GM19193 (cell line): ENCODE measurements around the gene TEDDM1.

Source experiments
- POLR2A ChIP-seq: IDR thresholded peaks from 4 replicates; pipeline ENCODE4 v1.6.1; 2011; ENCODE audit not compliant: insufficient read depth, insufficient read length; ENCODE audit errors: extremely low read depth

The TEDDM1 gene

DNA sequence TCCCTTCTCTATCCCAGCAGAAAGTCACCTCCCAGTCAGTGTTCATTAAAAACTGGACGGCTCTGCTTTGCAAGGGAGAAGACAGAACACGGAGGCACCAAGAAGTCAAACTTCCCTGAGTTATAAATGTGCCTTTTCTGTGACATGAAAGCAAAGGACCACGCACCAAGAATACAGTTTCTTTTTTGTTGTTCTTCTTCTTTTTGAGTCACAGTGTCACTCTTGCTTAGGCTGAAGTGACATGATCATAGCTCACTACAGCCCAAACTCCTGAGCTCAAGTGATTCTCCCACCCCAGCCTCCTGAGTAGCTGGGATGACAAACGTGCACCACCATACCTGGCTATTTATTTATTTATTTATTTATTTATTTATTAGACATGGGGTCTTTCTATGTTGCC lies 31.6 kb downstream of the TEDDM1 start:
- no peak for TF ChIP-seq POLR2A

DNA sequence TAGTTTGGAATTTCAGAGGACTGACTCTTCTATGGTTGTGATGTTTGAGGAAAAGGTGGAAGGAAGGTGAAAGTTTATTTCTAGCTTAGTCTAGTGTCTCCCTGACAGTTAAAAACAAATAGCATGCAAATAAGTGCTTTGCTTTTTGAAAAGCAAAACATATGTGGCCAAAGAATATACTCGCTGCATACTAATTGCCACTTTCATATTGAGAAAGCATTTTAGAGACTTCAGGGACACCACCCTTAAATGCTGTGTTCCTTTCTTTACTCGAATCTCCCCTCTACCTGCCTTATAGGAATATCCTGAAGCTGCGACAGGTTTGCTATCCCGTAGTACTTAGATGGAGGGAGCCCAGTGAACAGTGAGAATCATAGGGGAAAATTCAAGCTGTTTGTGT lies 32.1 kb downstream of the TEDDM1 start:
- no peak for TF ChIP-seq POLR2A

DNA sequence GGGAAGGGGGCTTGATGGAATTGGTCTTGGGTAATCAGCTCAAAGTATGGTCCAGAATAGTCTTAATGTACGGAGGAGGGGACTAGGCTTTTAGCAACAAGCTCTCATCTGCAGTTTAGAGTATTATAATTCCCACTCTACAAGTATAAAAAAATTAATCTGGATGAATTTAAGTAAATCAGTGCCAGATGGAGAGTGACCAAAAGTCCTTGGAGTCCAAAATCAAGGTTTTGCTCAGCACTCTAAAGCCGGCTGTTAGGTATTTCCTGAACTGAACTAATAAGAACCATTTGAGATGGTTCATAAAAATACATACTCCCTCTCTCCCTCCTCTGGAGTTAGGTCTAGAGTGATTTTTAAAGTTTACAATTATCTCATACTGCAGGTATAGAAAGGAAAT lies 32.5 kb downstream of the TEDDM1 start:
- no peak for TF ChIP-seq POLR2A

DNA sequence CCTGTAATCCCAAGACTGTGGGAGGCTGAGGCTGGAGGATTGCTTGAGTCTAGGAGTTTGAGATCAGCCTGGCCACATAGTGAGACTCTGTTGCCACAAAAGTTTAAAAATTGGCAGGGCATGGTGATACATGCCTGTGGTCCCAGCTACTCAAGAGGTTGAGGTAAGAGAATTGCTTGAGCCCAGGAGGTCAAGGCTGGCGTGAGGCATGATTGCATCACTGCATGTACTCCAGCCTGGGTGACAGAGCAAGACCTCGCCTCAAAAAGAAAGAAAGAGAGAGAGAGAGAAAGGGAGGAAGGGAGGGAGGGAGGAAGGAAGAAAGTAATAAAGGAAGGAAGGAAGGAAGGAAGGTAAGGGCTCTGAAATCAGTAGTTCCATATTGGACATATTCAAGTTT lies 33.9 kb downstream of the TEDDM1 start:
- TF ChIP-seq POLR2A: no peak

DNA sequence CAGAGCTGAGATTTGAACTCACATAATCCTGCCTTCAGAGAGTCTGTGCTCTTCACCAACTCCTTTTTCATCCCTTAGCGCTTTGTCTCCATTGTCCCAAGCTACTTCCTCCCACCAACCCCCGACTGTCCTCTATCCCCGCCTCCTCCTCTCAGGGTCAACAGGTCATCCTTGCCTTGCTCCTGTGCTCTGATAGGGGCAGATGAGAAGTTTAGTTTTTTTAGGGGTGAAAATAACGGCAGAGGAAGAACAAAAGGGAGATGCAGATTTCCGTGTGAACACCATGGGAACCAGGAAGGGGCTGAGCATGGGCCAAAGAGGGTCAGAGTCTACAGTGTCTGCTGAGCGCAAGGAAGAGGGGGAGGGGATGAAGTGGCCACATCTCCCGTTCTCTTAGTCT lies 40.8 kb downstream of the TEDDM1 start:
- TF ChIP-seq POLR2A: no peak

DNA sequence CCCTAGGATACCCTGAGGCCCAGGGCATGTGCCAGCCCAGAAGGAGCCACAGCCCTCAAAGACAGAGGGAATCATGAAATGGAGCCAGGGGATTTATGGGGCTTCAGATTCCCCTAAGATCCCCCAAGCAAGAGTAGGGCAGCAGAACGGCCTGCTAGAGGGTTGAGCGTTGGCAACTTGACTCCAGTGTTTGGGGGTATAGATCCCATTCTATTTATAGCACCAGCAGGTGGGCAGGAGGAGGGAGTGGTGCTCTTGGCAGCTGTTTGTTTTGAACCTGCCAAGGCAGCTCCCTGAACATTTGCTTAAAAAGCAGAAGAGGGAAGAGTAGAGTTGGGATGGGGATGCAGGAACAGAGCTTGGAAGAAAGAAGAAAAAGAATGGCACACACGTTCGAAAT lies 42.6 kb downstream of the TEDDM1 start:
- TF ChIP-seq POLR2A: no peak

DNA sequence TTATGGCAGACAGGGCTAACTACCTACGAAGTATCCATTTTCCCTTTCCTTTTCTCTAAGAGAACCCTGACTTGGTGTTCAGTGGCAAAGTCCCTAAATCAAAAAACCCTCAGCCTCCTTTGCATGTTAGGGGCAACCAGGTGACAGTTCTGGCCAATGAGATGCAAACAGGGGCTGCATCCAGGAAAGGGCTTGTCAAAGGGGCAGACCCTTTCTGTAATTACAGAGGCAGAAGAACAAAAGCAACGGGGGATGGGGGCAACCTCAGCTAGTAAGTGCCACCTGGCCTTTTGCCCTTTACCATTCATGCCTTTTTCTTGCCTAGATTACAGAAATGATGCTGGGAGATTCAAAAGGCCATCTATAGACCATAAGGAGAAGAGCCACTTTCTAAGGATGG lies 43.3 kb downstream of the TEDDM1 start:
- TF ChIP-seq POLR2A: no peak

DNA sequence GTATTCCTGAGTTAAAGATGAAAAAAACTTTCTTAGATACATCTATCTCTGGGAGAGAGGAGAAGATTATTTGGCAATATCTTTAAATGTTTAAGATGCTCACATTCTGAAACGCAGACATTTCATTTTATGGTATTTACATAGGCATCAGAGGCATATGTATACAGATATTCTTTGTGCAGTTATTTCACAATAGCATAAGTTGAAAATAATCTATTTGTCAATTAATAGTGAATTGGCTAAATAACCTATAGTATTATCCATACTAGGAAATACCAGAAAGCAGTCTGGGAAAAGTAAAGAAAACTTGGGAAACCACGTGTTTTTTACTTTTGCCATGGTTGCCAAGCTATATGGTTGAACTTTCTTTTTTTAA lies 44.8 kb downstream of the TEDDM1 start:
- no peak for TF ChIP-seq POLR2A

DNA sequence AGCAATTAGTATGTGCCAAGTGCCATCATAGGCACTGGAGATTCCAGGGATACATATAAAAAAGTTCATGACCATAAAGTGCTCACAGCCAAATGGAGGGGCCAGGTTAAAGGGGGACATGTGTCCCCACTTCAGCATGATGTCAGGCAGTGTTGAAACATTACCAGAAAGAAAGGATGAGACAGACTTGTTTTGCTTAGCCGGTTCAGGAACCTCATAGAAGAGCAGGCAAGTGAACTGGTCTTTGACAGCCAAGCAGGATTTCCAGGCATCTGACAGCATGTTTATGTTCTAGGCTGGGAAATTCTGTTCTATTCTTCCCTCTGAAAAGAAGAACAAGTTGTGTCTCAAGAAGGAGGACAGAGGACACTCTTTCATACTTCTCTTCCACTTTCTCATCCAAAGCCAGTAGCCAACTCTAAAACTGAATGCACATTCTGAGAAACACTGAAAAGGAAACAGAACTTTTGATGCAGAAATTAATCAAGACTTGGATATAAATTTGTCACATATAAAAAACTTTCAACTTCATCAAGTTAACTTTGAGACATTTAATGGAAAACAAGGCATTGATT lies 48.6 kb downstream of the TEDDM1 start:
- TF ChIP-seq POLR2A: no peak

DNA sequence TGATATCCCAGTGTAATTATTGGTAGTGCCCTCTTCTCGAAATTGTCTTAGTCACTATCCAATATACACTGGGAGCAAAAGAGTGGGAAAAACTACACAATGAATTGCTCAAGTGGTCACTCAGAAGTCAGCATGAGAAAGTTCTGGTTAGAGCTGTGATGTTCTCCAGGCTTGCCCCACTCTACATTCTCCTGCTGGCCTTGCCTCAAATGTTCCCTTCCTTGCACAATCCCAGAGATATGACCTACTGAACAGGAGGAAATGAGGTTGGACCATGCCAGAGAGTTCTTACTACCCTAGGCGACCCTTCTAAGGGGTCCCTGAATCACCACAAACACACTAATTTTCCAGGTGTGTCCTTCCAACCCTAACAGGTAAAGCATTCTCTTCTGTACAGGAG lies 49.6 kb downstream of the TEDDM1 start:
- TF ChIP-seq POLR2A: no peak

DNA sequence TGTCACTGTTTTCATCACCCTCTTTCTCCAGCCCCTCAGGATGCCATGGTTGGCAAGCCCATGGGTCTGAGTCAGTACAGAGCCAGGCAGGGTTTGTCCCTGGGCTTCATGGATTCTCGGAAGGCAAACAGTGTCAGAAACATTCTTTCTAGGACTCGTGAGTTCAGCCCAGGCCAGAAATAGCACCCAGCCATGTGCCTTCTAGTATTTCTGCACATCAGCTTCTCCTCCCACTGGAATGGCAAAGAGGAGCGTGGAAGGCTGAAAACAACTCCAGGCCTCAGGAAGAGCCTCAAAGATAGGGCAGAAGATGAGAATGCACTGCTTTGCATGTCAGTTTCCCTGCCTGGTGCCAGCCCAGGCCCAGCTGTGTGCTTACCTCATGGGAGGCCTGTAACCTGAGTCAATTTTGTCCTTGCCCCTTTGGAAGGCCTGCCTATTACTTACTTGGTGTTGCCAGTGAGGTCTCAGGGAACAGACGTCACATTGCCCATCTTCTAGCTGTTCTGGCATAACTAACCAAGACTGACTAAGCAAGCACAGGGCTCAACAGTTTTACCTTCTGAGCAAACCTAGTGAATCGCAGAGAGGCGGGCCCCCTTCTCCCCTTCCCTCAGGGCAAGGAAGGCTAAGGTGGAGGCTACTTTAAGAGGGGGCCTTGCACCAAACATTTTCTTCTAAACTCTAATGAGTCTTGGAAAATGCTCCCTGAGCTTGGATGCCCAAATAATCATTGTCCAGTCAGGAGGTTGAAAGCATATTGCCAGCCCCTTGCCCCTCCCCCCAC lies 51.3 kb downstream of the TEDDM1 start:
- TF ChIP-seq POLR2A: no peak
